ENCODE measurements around the gene TMEM244.

DNA sequence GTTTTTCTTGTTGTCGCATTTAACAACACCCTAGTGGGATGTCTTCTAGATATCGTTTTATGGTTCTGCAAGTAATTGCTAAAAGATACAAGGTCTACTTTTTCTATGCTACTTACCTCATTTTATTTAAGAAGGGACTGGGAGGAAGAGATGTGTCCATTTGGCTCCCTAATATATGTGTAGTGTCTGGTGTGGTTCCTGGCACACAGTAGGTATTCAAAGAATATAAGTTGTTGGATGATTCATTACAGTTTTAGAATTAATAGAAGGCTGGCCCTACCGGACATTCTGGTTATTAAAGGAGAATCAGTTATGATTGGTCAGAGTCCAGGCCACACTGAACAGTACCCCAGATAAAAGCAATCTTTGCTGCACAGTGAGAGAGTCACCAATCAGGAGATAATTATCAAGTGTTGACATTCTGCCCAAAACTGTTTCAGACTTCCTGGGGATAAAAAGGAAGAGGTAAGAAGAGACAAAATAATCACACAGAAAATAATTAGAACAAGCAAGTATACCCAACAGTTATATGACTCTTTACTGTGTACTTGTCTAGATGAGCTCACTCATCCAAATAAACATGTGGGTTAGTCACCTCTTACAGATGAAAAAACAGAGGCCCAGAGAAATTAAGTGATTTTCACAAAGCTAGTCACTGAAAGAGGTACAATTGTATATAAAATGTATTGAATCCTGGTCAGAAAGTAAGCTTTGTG is 7.0 kb downstream of the TMEM244 start:
- TF ChIP-seq, protein P1, sequence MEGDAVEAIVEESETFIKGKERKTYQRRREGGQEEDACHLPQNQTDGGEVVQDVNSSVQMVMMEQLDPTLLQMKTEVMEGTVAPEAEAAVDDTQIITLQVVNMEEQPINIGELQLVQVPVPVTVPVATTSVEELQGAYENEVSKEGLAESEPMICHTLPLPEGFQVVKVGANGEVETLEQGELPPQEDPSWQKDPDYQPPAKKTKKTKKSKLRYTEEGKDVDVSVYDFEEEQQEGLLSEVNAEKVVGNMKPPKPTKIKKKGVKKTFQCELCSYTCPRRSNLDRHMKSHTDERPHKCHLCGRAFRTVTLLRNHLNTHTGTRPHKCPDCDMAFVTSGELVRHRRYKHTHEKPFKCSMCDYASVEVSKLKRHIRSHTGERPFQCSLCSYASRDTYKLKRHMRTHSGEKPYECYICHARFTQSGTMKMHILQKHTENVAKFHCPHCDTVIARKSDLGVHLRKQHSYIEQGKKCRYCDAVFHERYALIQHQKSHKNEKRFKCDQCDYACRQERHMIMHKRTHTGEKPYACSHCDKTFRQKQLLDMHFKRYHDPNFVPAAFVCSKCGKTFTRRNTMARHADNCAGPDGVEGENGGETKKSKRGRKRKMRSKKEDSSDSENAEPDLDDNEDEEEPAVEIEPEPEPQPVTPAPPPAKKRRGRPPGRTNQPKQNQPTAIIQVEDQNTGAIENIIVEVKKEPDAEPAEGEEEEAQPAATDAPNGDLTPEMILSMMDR (IDR thresholded peaks at IDR 0.05) = no peak
- no peak for TF ChIP-seq POLR2A (IDR thresholded peaks at IDR 0.05)

Measured in heart left ventricle (tissue), 13 donors.